HepG2 (cell line): ENCODE measurements around the gene ME3.

Experiments
- YEATS4 ChIP-seq: sonication (generic); formaldehyde crosslinking; IDR thresholded peaks from 2 replicates; pipeline ENCODE4 v1.4.0; 2020; ENCODE audit warnings: missing genetic modification reagents, borderline replicate concordance
- YY1 ChIP-seq: IDR thresholded peaks from 2 replicates; pipeline ENCODE4 v1.6.1; 2011; ENCODE audit warnings: low read length, low read depth, moderate library complexity, mild to moderate bottlenecking; ENCODE audit not compliant: insufficient read depth, insufficient replicate concordance
- ZNF335 ChIP-seq: sonication (generic); formaldehyde crosslinking; IDR thresholded peaks from 2 replicates; pipeline ENCODE4 v1.4.0; 2020; ENCODE audit warnings: missing genetic modification reagents
- TF ChIP-seq, protein P1 (sequence below): sonication (generic); formaldehyde crosslinking; IDR thresholded peaks from 2 replicates; pipeline ENCODE4 v1.5.0; 2020; ENCODE audit warnings: mild to moderate bottlenecking, missing genetic modification reagents, moderate library complexity

DNA sequence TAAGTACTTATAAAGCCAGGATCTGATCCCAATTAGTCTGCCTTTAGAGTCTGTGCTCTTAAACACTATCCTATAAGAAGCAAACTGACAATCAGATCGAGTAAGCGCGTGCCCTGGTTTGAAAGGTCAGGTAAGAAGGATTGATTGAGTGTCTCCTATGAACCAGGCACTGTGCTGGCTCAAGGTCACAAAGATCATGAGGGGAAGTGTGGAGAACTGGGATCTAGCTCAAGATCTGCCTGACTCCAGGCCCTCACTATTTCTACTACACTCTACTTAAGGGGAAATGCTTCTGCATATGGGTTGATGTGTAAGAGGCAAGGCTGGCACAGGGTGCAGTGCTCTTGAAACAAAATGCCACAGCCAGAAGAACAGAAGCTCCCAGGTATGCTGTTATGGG lies 77.0 kb downstream of the ME3 start:
- TF ChIP-seq ZNF335 (CRISPR knock-in tag) (no peak), YY1 (no peak), YEATS4 (CRISPR knock-in tag) (no peak)
- TF ChIP-seq, protein P1, sequence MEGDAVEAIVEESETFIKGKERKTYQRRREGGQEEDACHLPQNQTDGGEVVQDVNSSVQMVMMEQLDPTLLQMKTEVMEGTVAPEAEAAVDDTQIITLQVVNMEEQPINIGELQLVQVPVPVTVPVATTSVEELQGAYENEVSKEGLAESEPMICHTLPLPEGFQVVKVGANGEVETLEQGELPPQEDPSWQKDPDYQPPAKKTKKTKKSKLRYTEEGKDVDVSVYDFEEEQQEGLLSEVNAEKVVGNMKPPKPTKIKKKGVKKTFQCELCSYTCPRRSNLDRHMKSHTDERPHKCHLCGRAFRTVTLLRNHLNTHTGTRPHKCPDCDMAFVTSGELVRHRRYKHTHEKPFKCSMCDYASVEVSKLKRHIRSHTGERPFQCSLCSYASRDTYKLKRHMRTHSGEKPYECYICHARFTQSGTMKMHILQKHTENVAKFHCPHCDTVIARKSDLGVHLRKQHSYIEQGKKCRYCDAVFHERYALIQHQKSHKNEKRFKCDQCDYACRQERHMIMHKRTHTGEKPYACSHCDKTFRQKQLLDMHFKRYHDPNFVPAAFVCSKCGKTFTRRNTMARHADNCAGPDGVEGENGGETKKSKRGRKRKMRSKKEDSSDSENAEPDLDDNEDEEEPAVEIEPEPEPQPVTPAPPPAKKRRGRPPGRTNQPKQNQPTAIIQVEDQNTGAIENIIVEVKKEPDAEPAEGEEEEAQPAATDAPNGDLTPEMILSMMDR (CRISPR knock-in tag): no peak
